PC-9 (cell line): ENCODE measurements around the gene GPC5. TPM values are rescaled to one million over a fixed set of nuclear protein-coding genes. Genes with fewer than 3 reads are reported as not detected.

Experiments used
- BruUV-seq: library from RNA; stranded (reverse); fragments of 400-500 nt; replicated peaks from 2 replicates; lab custom pipeline; 2021; lab: Mats Ljungman, UMichigan
- CTCF ChIA-PET: fragments of 300-600 bp; sonication (Branson Sonifier 250); formaldehyde crosslinking; loops from one replicate; lab custom pipeline; 2022; ENCODE audit warnings: antibody characterized with exemption; lab: Charles Lee
- POLR2A ChIA-PET: fragments of 300-600 bp; sonication (Branson Sonifier 250); formaldehyde crosslinking; loops from one replicate; lab custom pipeline; 2022; ENCODE audit warnings: antibody characterized with exemption; ENCODE audit not compliant: unreplicated experiment; lab: Charles Lee
- DNase-seq, 2 experiments: peaks; one replicate each; pipeline versions ENCODE4 v3.0.0 to v3.0.0-alpha.2; 2015 to 2022; ENCODE audit warnings: mixed read lengths in 1 of 2
- H2AFZ ChIP-seq: fragments of 200-600 bp; sonication (generic); 2 replicates; pipeline ENCODE4 v1.8.1; 2017; ENCODE audit warnings: antibody characterized with exemption
- H3F3A ChIP-seq: fragments of 200-600 bp; sonication (generic); 2 replicates; pipeline ENCODE4 v1.8.1; 2017; ENCODE audit warnings: antibody characterized with exemption, mild to moderate bottlenecking, low read depth; ENCODE audit not compliant: insufficient read depth
- H3K27ac ChIP-seq: fragments of 200-600 bp; sonication (generic); 2 replicates; pipeline ENCODE4 v1.6.1; 2016; ENCODE audit warnings: mixed run types
- H3K27me3 ChIP-seq: fragments of 200-600 bp; sonication (generic); 2 replicates; pipeline ENCODE4 v1.6.1; 2016; ENCODE audit warnings: low read depth, mixed run types; ENCODE audit not compliant: insufficient read depth
- H3K36me3 ChIP-seq: fragments of 200-600 bp; sonication (generic); 2 replicates; pipeline ENCODE4 v1.6.1; 2016; ENCODE audit warnings: low read depth, mixed run types
- H3K4me1 ChIP-seq: fragments of 200-600 bp; sonication (generic); replicated peaks from 2 replicates; pipeline ENCODE4 v1.6.1; 2016; ENCODE audit warnings: mixed run types; ENCODE audit not compliant: insufficient read depth
- H3K4me2 ChIP-seq: fragments of 200-600 bp; sonication (generic); 2 replicates; pipeline ENCODE4 v1.6.1; 2017; ENCODE audit warnings: mixed run types
- H3K4me3 ChIP-seq: fragments of 200-600 bp; sonication (generic); 2 replicates; pipeline ENCODE4 v1.6.1; 2016; ENCODE audit warnings: mixed run types
- H3K79me2 ChIP-seq: fragments of 200-600 bp; sonication (generic); 2 replicates; pipeline ENCODE4 v1.6.1; 2017; ENCODE audit warnings: low read depth, mixed run types
- H3K9me2 ChIP-seq: fragments of 200-600 bp; sonication (generic); 2 replicates; pipeline ENCODE4 v1.8.1; 2017; ENCODE audit warnings: mild to moderate bottlenecking; ENCODE audit not compliant: insufficient read depth
- H3K9me3 ChIP-seq: fragments of 200-600 bp; sonication (generic); 2 replicates; pipeline ENCODE4 v1.8.1; 2016; ENCODE audit warnings: low read depth; ENCODE audit not compliant: insufficient read depth
- H4K20me1 ChIP-seq: fragments of 200-600 bp; sonication (generic); 2 replicates; pipeline ENCODE4 v1.8.1; 2017; ENCODE audit not compliant: insufficient read depth
- CTCF ChIP-seq: fragments of 200-600 bp; sonication (generic); conservative IDR thresholded peaks from 2 replicates; pipeline ENCODE4 v1.6.1; 2017; ENCODE audit warnings: mixed run types, antibody characterized with exemption, mild to moderate bottlenecking, moderate library complexity
- EZH2 ChIP-seq: fragments of 200-600 bp; sonication (generic); IDR thresholded peaks from 2 replicates; pipeline ENCODE4 v1.8.0; 2017; ENCODE audit warnings: antibody characterized with exemption, low read depth
- intact Hi-C: fragments of 100-400 bp; cut with micrococcal nuclease; formaldehyde crosslinking; loops from one replicate; pipeline ENCODE4 v1.10.0; 2022; ENCODE audit not compliant: unreplicated experiment
- total RNA-seq: library from RNA; stranded (reverse); gene quantifications from 2 replicates; pipeline ENCODE4 v1.2.3, GENCODE V29; 2021

Gene GPC5
- total RNA-seq, 1 experiment from 2014 or later, result not detected

- no peak overlapping the region for H3K4me2 ChIP-seq
- intact Hi-C loops, result no loop called here
- TF ChIP-seq CTCF, result no peak
- no peak for TF ChIP-seq EZH2
- BruUV-seq, result no TSS peak
- no peaks in the 10 kb centered on the region for H3K36me3 ChIP-seq
- no peaks in the 10 kb centered on the region for H3K27me3 ChIP-seq
- H3K27ac ChIP-seq, result no peak overlapping the region
- H3K9me2 ChIP-seq, result 0 out of 2 replicates have a peak, but pooled peaks cover 4% of the 10 kb centered on the region
- H4K20me1 ChIP-seq, result no peaks in the 10 kb centered on the region
- no peak overlapping the region for H2AFZ ChIP-seq
- ChIA-PET POLR2A (no interaction called here), CTCF (no interaction called here)
- H3K9me3 ChIP-seq, result no peaks in the 10 kb centered on the region
- no peaks in the 10 kb centered on the region for H3K79me2 ChIP-seq
- no peak overlapping the region for H3K4me3 ChIP-seq
- DNase-seq, result no peak
- H3K4me1 ChIP-seq, result no peaks in the 10 kb centered on the region
- no peaks in the 10 kb centered on the region for H3F3A ChIP-seq
Measured at GRCh38 chr13:91661692-91662490, 263.5 kb downstream of the GPC5 start.

GRCh38 chr13:91664039-91664438 is 265.6 kb downstream of the GPC5 start:
- H3K4me2 ChIP-seq, result no peak overlapping the region
- 0 out of 2 replicates have a peak, but pooled peaks cover 4% of the 10 kb centered on the region for H3K9me2 ChIP-seq
- ChIA-PET CTCF (no interaction called here), POLR2A (no interaction called here)
- no peaks in the 10 kb centered on the region for H3K36me3 ChIP-seq
- BruUV-seq, result no TSS peak
- intact Hi-C loops, result no loop called here
- no peaks in the 10 kb centered on the region for H3F3A ChIP-seq
- no peak overlapping the region for H3K27ac ChIP-seq
- no peaks in the 10 kb centered on the region for H3K27me3 ChIP-seq
- no peak for TF ChIP-seq CTCF
- no peak for TF ChIP-seq EZH2
- H3K4me1 ChIP-seq, result no peaks in the 10 kb centered on the region
- H4K20me1 ChIP-seq, result no peaks in the 10 kb centered on the region
- no peaks in the 10 kb centered on the region for H3K79me2 ChIP-seq
- no peak for DNase-seq
- H2AFZ ChIP-seq, result no peak overlapping the region
- H3K4me3 ChIP-seq, result no peak overlapping the region
- no peaks in the 10 kb centered on the region for H3K9me3 ChIP-seq

DNA sequence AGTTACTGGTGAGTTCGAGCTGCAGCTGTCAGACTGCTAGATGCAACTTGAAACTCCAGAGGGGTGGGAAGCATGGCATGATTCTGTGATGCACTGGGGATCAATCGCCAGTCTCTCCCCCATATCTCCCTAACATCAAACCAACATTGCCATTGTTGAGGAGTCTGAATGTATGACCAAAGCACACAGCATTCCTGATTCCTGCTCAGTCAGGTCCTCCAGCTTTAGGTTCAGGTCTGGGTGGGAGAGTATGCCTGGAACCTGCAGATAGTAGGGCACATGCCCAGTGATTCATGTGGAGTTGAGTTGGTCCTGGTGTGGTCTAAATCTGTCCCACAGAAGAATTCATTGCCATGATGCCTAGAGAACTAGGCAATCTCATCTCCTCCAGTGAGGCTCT is 269.1 kb downstream of the GPC5 start:
- 0 out of 2 replicates have a peak, but pooled peaks cover 4% of the 10 kb centered on the region for H3K9me2 ChIP-seq
- ChIA-PET POLR2A (no interaction called here), CTCF (no interaction called here)
- no TSS peak for BruUV-seq
- H3K4me3 ChIP-seq, result no peak overlapping the region
- no peaks in the 10 kb centered on the region for H3K27me3 ChIP-seq
- intact Hi-C loops, result no loop called here
- H3K9me3 ChIP-seq, result no peaks in the 10 kb centered on the region
- H3K4me1 ChIP-seq, result no peaks in the 10 kb centered on the region
- DNase-seq, result no peak
- no peaks in the 10 kb centered on the region for H3K79me2 ChIP-seq
- no peaks in the 10 kb centered on the region for H3K36me3 ChIP-seq
- no peak overlapping the region for H2AFZ ChIP-seq
- no peaks in the 10 kb centered on the region for H3F3A ChIP-seq
- H3K27ac ChIP-seq, result no peak overlapping the region
- no peak overlapping the region for H3K4me2 ChIP-seq
- TF ChIP-seq CTCF (no peak), EZH2 (no peak)
- H4K20me1 ChIP-seq, result no peaks in the 10 kb centered on the region
